Neural cell (in vitro differentiated cells): ENCODE results near the gene ADAP2.
"Not testable (repeated sequence)": the region's sequence is repeated elsewhere in the genome, so short reads cannot be mapped to it uniquely, and the experiment has no call there.

Experiments used
- EZH2 ChIP-seq: fragments of 200-600, 300-800 bp; shearing (Covaris generic), sonication (generic); IDR thresholded peaks from 2 replicates; pipeline ENCODE4 v1.6.1; 2014; ENCODE audit warnings: antibody characterized with exemption, low read length, borderline replicate concordance, mild to moderate bottlenecking; ENCODE audit not compliant: insufficient read depth, poor library complexity, severe bottlenecking
- RAD21 ChIP-seq: fragments of 450-650 bp; conservative IDR thresholded peaks from 2 replicates; pipeline ENCODE4 v1.6.1; 2014; ENCODE audit warnings: antibody characterized with exemption, mild to moderate bottlenecking, moderate library complexity

DNA sequence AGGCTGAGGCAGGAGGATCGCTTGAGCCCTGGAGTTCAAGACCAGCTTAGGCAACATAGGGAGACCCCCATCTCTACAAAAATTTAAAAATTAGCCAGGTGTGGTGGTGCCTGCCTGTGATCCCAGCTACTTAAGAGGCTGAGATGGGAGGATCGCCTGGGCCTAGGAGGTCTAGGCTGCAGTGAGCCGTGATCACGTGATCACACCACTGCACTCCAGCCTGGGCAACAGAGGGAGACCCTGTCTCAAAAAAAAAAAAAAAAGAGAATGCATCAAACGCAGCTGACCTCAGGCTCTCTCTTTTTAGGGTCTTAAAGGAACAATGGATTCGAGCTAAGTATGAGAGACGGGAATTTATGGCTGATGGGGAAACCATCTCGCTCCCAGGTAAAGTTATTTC, 9.8 kb downstream of the ADAP2 start:
- not testable (repeated sequence) for TF ChIP-seq RAD21, EZH2
